ENCODE data around the gene LRBA. TPM values are rescaled to one million over a fixed set of nuclear protein-coding genes. Genes with fewer than 3 reads are reported as not detected.
A peak's percentile ranks its signal among the peaks of the same experiment; 100 is the strongest.

Gene LRBA
- total and polyA plus RNA-seq, 9 of the 15 experiments (the other 6 are each of a cell fraction or from before 2014, with no cell fraction given), result 24.2 to 88.7 (median 59.7) TPM

GRCh38 chr4:150318971-150319370 lies 696.1 kb downstream of the LRBA start (continued):
- TF ChIP-seq ARID3A (IDR thresholded peaks at IDR 0.05; ENCODE audit: borderline replicate concordance, low read depth, low read length) (no peak), ZNF175 (CRISPR knock-in tag; IDR thresholded peaks at IDR 0.05; ENCODE audit: low read depth) (0 out of 2 replicates have a peak, but pooled peaks have one; percentile 42), NR2C2 (CRISPR knock-in tag; IDR thresholded peaks at IDR 0.05) (no peak), NR2C2 (tag; IDR thresholded peaks at IDR 0.05) (0 out of 2 replicates have a peak, but pooled peaks have one; percentile 23), RBM25 (IDR thresholded peaks at IDR 0.05; ENCODE audit: low read depth, low read length, severe bottlenecking) (no peak), ZKSCAN1 (IDR thresholded peaks at IDR 0.05; ENCODE audit: low read depth, low read length) (no peak), DPF2 (IDR thresholded peaks at IDR 0.05) (peak; percentile 74; the same call in 1 of the 2 replicates), RFX1 (IDR thresholded peaks at IDR 0.05) (no peak), ZNF830 (CRISPR knock-in tag; IDR thresholded peaks at IDR 0.05) (no peak), IRF2 (CRISPR knock-in tag; IDR thresholded peaks at IDR 0.05) (no peak), CREB3L1 (IDR thresholded peaks at IDR 0.05; ENCODE audit: borderline replicate concordance, low read depth) (peak; percentile 49; the same call in 1 of the 2 replicates), CHD1 (IDR thresholded peaks at IDR 0.05; ENCODE audit: low read length) (no peak), PCBP1 (IDR thresholded peaks at IDR 0.05; ENCODE audit: low read depth, low read length, poor library complexity, severe bottlenecking) (no peak), PPARD (CRISPR knock-in tag; IDR thresholded peaks at IDR 0.05) (no peak), PML (IDR thresholded peaks at IDR 0.05; ENCODE audit: low read length) (no peak), RUNX1 (IDR thresholded peaks at IDR 0.05; ENCODE audit: low read depth) (no peak), ZNF639 (CRISPR knock-in tag; conservative IDR thresholded peaks at IDR 0.05 in 1 of 2, IDR thresholded peaks at IDR 0.05 in 1 of 2) (no peak), GMEB1 (CRISPR knock-in tag; IDR thresholded peaks at IDR 0.05) (no peak), SMARCA5 (IDR thresholded peaks at IDR 0.05) (no peak), POLR3G (IDR thresholded peaks at IDR 0.05; ENCODE audit: extremely low read depth, insufficient read length, insufficient replicate concordance) (no peak), SMARCE1 (IDR thresholded peaks at IDR 0.05) (peak; percentile 65), SNIP1 (IDR thresholded peaks at IDR 0.05; ENCODE audit: low read depth) (no peak), RBBP5 (IDR thresholded peaks at IDR 0.05; ENCODE audit: borderline replicate concordance, insufficient read depth, low read length, poor library complexity, severe bottlenecking) (no peak)

Measured in K562 (cell line).